Neuronal stem cell (in vitro differentiated cells): ENCODE data around the gene DSCAM.
"Not testable (repeated sequence)": the region's sequence is repeated elsewhere in the genome, so short reads cannot be mapped to it uniquely, and the experiment has no call there.

ENCODE experiments used
- DNase-seq: peaks from one replicate; pipeline ENCODE4 v3.0.0-alpha.2; 2013; ENCODE audit warnings: low spot score
- H2AFZ ChIP-seq: one replicate; pipeline ENCODE4 v1.6.1; 2013; ENCODE audit warnings: mild to moderate bottlenecking, low read length, inconsistent platforms
- H2AK5ac ChIP-seq: 2 replicates; pipeline ENCODE4 v1.6.1; 2013; ENCODE audit warnings: low read depth, mild to moderate bottlenecking, inconsistent platforms, low read length, moderate library complexity, mixed read lengths
- H2BK120ac ChIP-seq: 2 replicates; pipeline ENCODE4 v1.6.1; 2013; ENCODE audit warnings: low read depth, mild to moderate bottlenecking, inconsistent platforms, low read length, moderate library complexity, mixed read lengths
- H2BK12ac ChIP-seq: one replicate; pipeline ENCODE4 v1.6.1; 2013; ENCODE audit warnings: low read length, inconsistent platforms
- H2BK15ac ChIP-seq: 2 replicates; pipeline ENCODE4 v1.6.1; 2013; ENCODE audit warnings: mild to moderate bottlenecking, low read length, inconsistent platforms, mixed read lengths
- H2BK5ac ChIP-seq: one replicate; pipeline ENCODE4 v1.6.1; 2013; ENCODE audit warnings: inconsistent platforms, mild to moderate bottlenecking, low read length, moderate library complexity
- H3K14ac ChIP-seq: one replicate; pipeline ENCODE4 v1.6.1; 2013; ENCODE audit warnings: low read length, inconsistent platforms
- H3K18ac ChIP-seq: 2 replicates; pipeline ENCODE4 v1.6.1; 2013; ENCODE audit warnings: low read length, inconsistent platforms
- H3K23ac ChIP-seq: 2 replicates; pipeline ENCODE4 v1.6.1; 2013; ENCODE audit warnings: low read depth, mild to moderate bottlenecking, mixed read lengths, low read length, inconsistent platforms; ENCODE audit not compliant: poor library complexity
- H3K27ac ChIP-seq: replicated peaks from 3 replicates; pipeline ENCODE4 v1.5.1; 2013; ENCODE audit warnings: low read length, inconsistent platforms
- H3K27me3 ChIP-seq, 3 experiments: 2 replicates each; pipeline ENCODE4 v1.6.1; 2013; ENCODE audit warnings: low read length in 3 of 3, mild to moderate bottlenecking in 2 of 3, inconsistent platforms in 1 of 3, low read depth in 1 of 3, mixed read lengths in 1 of 3, moderate library complexity in 1 of 3; ENCODE audit not compliant: control insufficient read depth in 3 of 3, insufficient read depth in 3 of 3
- H3K36me3 ChIP-seq, 2 donors: replicated peaks in 1 of 2; 2 replicates each; pipeline ENCODE4 v1.6.1; 2013; ENCODE audit warnings: low read length in 2 of 2; ENCODE audit not compliant: control insufficient read depth in 2 of 2, insufficient read depth in 2 of 2
- H3K4ac ChIP-seq: 2 replicates; pipeline ENCODE4 v1.6.1; 2013; ENCODE audit warnings: inconsistent platforms, mild to moderate bottlenecking, low read length, moderate library complexity
- H3K4me1 ChIP-seq, 2 donors: 1 replicate in 1 of 2; 2 replicates in 1 of 2; pipeline ENCODE4 v1.6.1; 2013; ENCODE audit warnings: low read length in 2 of 2, low read depth in 1 of 2; ENCODE audit not compliant: control insufficient read depth in 2 of 2, insufficient read depth in 1 of 2
- H3K4me2 ChIP-seq: one replicate; pipeline ENCODE4 v1.6.1; 2013; ENCODE audit warnings: mild to moderate bottlenecking, low read length, inconsistent platforms; ENCODE audit not compliant: insufficient read depth, poor library complexity, severe bottlenecking
- H3K4me3 ChIP-seq, 2 donors: 2 replicates each; pipeline ENCODE4 v1.5.1; 2013; ENCODE audit warnings: low read length in 2 of 2, mild to moderate bottlenecking in 2 of 2, inconsistent platforms in 1 of 2, moderate library complexity in 1 of 2
- H3K79me1 ChIP-seq: one replicate; pipeline ENCODE4 v1.6.1; 2013; ENCODE audit warnings: low read depth, mild to moderate bottlenecking, inconsistent platforms, low read length, moderate library complexity
- H3K9ac ChIP-seq: one replicate; pipeline ENCODE4 v1.6.1; 2013; ENCODE audit warnings: mild to moderate bottlenecking, low read depth, low read length, inconsistent platforms; ENCODE audit not compliant: poor library complexity
- H3K9me3 ChIP-seq, 2 donors: replicated peaks in 1 of 2; 2 replicates each; pipeline versions ENCODE3 to v1.6.1; 2013; ENCODE audit warnings: low read length in 2 of 2, mild to moderate bottlenecking in 2 of 2, inconsistent platforms in 1 of 2, low read depth in 1 of 2, mixed read lengths in 1 of 2, moderate library complexity in 1 of 2; ENCODE audit not compliant: control insufficient read depth in 2 of 2, insufficient read depth in 1 of 2
- H4K8ac ChIP-seq: one replicate; pipeline ENCODE4 v1.6.1; 2013; ENCODE audit warnings: low read depth, mild to moderate bottlenecking, inconsistent platforms, low read length, moderate library complexity
- H4K91ac ChIP-seq: one replicate; pipeline ENCODE4 v1.6.1; 2013; ENCODE audit warnings: low read length, low read depth, mild to moderate bottlenecking, inconsistent platforms; ENCODE audit not compliant: poor library complexity
- WGBS, 2 donors: extraction: QIAGEN DNeasy Blood & Tissue Kit; methylation state at CpG; one replicate each; pipeline ENCODE4 v1.1.7; 2013; ENCODE audit warnings: missing lambda C conversion rate in 2 of 2, mixed read lengths in 1 of 2; ENCODE audit not compliant: insufficient read length in 2 of 2, insufficient replicate concordance in 1 of 2; ENCODE audit errors: extremely low coverage in 2 of 2; 5-methylcytosine and 5-hydroxymethylcytosine counted together

The DSCAM gene

DNA sequence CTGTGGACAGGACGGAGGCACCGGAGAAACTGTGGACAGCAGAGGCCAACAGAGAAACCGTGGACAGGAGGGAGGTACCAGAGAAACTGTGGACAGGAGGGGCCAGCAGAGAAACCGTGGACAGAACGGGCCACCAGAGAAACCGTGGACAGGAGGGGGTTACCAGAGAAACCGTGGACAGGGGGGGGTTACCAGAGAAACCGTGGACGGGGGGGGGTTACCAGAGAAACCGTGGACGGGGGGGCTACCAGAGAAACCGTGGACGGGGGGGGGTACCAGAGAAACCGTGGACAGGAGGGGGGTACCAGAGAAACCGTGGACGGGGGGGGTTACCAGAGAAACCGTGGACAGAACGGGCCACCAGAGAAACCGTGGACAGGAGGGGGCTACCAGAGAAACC lies 664.5 kb downstream of the DSCAM start:
- H3K79me1 ChIP-seq, H2AK5ac ChIP-seq: not testable (repeated sequence)

DNA sequence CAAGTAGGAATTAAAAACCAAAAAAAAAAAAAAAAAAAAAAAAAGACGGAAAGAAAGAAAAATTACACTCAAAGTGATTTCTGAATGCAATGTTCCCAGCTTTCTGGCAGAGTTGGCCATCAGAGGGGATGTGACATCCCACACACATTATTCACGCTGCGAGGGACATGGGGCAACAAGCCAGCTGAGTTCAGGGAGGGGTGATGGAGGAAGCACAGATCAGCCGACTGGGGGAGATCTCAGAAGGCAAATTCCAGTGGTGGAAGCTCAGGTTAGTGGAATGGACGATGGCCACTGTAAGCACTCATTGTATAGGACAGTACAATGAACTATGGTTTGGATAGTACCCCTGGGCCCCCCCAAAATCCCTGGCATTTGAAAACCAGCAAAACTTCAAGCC lies 667.8 kb downstream of the DSCAM start:
- no peak for DNase-seq
- Histone ChIP-seq H2AK5ac (no peak overlapping the region), H3K4me2 (no peak overlapping the region), H4K8ac (no peak overlapping the region), H3K36me3 (no peaks in the 10 kb centered on the region), H3K4ac (no peak overlapping the region), H2BK120ac (no peak overlapping the region), H2BK15ac (no peak overlapping the region), H3K9ac (no peak overlapping the region), H3K18ac (peak overlapping the region; percentile 24), H2AFZ (no peak overlapping the region), H3K14ac (no peak overlapping the region), H4K91ac (no peak overlapping the region), H3K27ac (no peak overlapping the region), H3K4me3 (no peak overlapping the region), H3K23ac (no peak overlapping the region), H2BK12ac (no peak overlapping the region), H3K9me3 (peaks cover 0 to 2% of the 10 kb centered on the region in 2 donors), H3K4me1 (peaks cover 2 to 10% of the 10 kb centered on the region in 2 donors), H3K27me3 (no peaks in the 10 kb centered on the region), H3K79me1 (no peaks in the 10 kb centered on the region), H2BK5ac (no peak overlapping the region)
- WGBS, 2 donors, result no CpG with 5 or more reads among the region's 5 CpGs

More for the DNA sequence above, 664.5 kb downstream of the DSCAM start:
- not testable (repeated sequence) for H4K91ac ChIP-seq, DNase-seq, H3K23ac ChIP-seq, H3K4me2 ChIP-seq, H2AFZ ChIP-seq, H3K18ac ChIP-seq, H3K4me3 ChIP-seq, H3K9ac ChIP-seq, H4K8ac ChIP-seq, H2BK5ac ChIP-seq, H2BK15ac ChIP-seq, H3K14ac ChIP-seq, H3K36me3 ChIP-seq, H3K4ac ChIP-seq, H3K4me1 ChIP-seq, H2BK120ac ChIP-seq, H2BK12ac ChIP-seq, H3K27me3 ChIP-seq, H3K27ac ChIP-seq, H3K9me3 ChIP-seq
- WGBS, 2 donors, result no CpG with 5 or more reads among the region's 19 CpGs

DNA sequence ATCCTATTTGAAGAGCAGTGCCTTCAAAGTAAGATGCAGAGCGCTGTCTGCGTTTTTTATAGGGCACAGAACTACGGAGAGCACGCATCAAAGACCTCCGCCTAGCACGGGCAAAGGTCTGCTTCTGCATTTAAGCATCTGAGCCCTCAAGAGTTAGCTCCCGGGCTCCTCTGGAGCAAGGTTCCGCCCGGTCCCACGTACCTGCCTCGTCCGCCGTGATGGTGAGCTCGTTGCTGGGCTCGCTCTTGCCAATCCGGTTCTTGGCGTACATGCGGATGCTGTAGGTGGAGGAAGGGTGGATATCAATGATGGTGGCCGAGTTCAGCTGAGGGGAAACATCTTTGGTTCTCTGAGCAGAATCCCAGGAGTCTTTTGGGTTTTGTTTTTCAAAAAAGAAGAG lies 668.2 kb downstream of the DSCAM start:
- H3K14ac ChIP-seq, result no peak overlapping the region
- H4K91ac ChIP-seq, result no peak overlapping the region
- DNase-seq, result no peak
- H3K4me3 ChIP-seq, result no peak overlapping the region
- no peaks in the 10 kb centered on the region for H3K36me3 ChIP-seq
- no peak overlapping the region for H2BK12ac ChIP-seq
- no peak overlapping the region for H2BK5ac ChIP-seq
- no peak overlapping the region for H2AFZ ChIP-seq
- H2AK5ac ChIP-seq, result no peak overlapping the region
- no CpG with 5 or more reads among the region's 19 CpGs for WGBS, 2 donors
- no peak overlapping the region for H3K18ac ChIP-seq
- H2BK120ac ChIP-seq, result no peak overlapping the region
- no peak overlapping the region for H3K27ac ChIP-seq
- no peak overlapping the region for H3K4me2 ChIP-seq
- H3K27me3 ChIP-seq, result no peaks in the 10 kb centered on the region
- H3K4ac ChIP-seq, result no peak overlapping the region
- no peak overlapping the region for H4K8ac ChIP-seq
- peaks cover 2 to 10% of the 10 kb centered on the region in 2 donors for H3K4me1 ChIP-seq
- peaks cover 0 to 2% of the 10 kb centered on the region in 2 donors for H3K9me3 ChIP-seq
- no peak overlapping the region for H3K23ac ChIP-seq
- H3K9ac ChIP-seq, result no peak overlapping the region
- no peak overlapping the region for H2BK15ac ChIP-seq
- no peaks in the 10 kb centered on the region for H3K79me1 ChIP-seq

DNA sequence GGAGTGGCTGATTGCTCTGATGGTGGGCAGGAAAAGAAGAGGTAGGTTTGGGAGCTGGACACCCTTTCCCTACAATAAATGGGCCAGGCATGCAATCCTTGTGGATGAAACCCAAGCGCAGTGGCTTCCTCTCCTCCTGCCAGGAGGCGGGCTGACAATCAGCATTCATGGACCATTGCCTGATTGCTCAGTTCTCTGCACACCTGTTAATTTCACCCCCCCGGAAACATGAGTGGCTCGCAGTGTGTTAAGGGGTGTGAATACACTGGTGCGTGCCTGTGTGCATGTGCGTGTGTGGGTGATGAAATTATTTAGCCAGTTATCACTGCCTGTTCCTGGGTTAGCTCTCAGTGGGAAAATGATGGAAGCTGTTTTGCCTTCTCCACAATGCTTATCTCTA lies 669.0 kb downstream of the DSCAM start:
- H3K4ac ChIP-seq, result no peak overlapping the region
- no peak overlapping the region for H3K27ac ChIP-seq
- no peak overlapping the region for H2AK5ac ChIP-seq
- no peak overlapping the region for H3K18ac ChIP-seq
- H3K4me1 ChIP-seq, result peaks cover 4 to 10% of the 10 kb centered on the region in 2 donors
- H2BK15ac ChIP-seq, result no peak overlapping the region
- no peaks in the 10 kb centered on the region for H3K27me3 ChIP-seq
- H3K4me2 ChIP-seq, result no peak overlapping the region
- H3K79me1 ChIP-seq, result no peaks in the 10 kb centered on the region
- no peak for DNase-seq
- H2BK5ac ChIP-seq, result no peak overlapping the region
- no peak overlapping the region for H4K8ac ChIP-seq
- no peak overlapping the region for H2AFZ ChIP-seq
- no peak overlapping the region for H3K14ac ChIP-seq
- H2BK120ac ChIP-seq, result no peak overlapping the region
- no CpG with 5 or more reads among the region's 6 CpGs for WGBS, 2 donors
- no peaks in the 10 kb centered on the region for H3K36me3 ChIP-seq
- no peak overlapping the region for H4K91ac ChIP-seq
- H3K23ac ChIP-seq, result no peak overlapping the region
- no peak overlapping the region for H3K4me3 ChIP-seq
- H3K9me3 ChIP-seq, result peaks cover 0 to 2% of the 10 kb centered on the region in 2 donors
- H3K9ac ChIP-seq, result no peak overlapping the region
- no peak overlapping the region for H2BK12ac ChIP-seq
